GM19099 (cell line): Measurements from ENCODE around the gene HDHD3.
A peak's percentile ranks its signal among the peaks of the same experiment; 100 is the strongest.

Experiments used
- POLR2A ChIP-seq: IDR thresholded peaks from 3 replicates; pipeline ENCODE4 v1.6.1; 2011; ENCODE audit warnings: low read depth; ENCODE audit not compliant: insufficient read length; ENCODE audit errors: extremely low read depth

Gene HDHD3

DNA sequence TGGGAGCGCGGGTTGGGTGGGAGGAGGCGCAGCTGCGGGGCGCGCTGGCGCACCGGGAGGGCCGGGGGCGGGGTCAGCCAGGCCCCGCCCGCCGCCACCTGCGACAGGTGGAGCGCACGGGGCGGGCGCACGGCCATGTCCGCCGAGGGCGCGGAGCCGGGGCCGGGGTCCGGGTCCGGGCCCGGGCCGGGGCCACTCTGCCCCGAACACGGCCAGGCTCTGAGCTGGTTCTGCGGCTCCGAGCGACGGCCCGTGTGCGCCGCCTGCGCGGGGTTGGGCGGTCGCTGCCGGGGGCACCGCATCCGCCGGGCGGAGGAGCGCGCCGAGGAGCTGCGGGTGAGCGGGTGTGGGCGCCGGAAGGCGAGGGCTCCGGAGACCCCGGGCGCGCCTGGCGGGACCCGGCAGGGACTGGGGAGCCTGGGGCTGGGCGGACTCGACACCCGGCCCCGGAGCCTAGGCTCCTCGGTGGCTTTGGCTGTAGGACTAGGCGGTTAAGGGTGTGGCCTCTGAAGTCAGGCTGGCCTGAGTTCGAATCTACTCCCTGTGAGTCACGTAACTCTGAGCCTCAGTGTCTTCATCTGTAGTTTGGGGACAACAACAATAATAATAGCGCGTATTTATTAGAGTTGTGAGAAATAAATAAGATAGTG lies 27.2 kb downstream of the HDHD3 start, which contains the start of gene BSPRY:
BSPRY (plus strand) TSS at position 97 of the 650 bp plus-strand sequence; CDS start at position 136, 39 bp downstream.
- TF ChIP-seq POLR2A: no peak

DNA sequence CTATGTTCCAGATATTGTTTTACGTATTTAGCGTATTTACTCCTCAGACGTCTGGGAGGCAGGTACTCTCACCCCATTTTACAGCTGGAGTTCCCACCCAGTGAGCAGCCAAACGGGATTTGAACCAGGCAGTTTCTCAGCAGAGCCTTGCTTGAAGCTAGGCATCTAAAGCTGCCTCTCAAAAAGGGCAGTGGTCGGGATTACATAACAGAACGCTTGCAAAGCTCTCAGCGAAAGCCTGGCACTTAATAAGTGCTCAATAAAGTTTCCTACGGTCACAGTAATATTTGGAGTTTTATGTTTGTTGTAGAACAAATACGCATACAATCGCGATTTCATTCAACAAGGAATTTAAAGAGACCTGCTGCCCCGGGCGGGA lies 27.7 kb downstream of the HDHD3 start:
- no peak for TF ChIP-seq POLR2A

DNA sequence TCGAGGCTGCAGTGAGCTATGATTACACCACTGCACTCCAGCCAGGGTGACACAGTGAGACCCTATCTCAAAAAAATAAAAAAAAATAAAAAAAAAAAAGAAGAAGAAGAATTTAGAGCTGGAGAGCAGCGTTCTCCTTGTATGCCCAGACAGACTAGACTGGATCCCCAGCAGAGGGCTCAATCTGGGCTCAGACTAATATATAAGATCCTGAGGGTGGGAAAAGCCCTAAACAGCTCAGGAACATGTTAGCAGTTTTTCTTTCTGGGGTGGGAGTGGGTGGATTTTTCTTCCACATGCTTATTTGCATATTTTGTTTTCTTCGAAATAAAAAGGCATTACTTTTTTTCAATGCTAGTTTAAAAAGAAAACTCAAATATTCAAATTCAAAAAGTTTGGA lies 28.3 kb downstream of the HDHD3 start:
- TF ChIP-seq POLR2A: no peak

DNA sequence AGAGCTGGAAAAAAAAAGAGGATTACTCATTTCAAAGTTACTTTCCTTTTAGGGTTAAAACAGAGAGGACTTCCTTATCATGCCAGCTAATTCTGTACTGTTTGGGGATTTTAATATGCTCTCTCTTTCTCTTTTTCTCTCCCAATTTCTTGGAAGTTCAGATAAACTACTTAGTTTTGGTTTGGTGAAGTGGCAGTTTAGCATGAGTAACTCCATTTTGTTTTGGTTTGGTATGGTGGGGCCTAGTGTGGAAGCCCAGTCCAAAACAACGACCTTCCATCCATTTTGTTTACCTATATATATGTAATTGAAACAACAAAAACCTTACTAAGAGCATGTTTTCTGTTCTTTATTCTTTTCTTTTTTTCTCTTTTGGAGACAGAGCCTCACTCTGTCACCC lies 31.1 kb downstream of the HDHD3 start:
- no peak for TF ChIP-seq POLR2A

DNA sequence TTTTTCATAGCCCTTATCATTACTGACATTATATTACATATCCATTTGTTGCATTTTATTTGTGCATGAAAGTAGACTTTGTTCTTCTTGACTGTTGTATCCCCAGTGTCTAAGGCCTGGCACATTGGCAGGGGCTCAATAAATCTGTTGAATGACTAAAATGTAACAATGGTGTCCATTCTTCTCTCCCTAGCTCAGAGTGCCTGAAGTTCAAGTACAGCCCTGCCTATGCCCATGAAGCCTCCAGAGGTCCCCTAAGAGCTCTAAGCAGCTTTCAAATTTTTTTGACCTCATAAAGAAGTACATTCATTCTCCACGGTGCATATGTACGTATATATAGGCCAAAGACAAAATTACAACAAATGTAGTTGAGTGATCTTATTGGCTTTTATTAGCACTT lies 31.6 kb downstream of the HDHD3 start:
- TF ChIP-seq POLR2A: no peak

DNA sequence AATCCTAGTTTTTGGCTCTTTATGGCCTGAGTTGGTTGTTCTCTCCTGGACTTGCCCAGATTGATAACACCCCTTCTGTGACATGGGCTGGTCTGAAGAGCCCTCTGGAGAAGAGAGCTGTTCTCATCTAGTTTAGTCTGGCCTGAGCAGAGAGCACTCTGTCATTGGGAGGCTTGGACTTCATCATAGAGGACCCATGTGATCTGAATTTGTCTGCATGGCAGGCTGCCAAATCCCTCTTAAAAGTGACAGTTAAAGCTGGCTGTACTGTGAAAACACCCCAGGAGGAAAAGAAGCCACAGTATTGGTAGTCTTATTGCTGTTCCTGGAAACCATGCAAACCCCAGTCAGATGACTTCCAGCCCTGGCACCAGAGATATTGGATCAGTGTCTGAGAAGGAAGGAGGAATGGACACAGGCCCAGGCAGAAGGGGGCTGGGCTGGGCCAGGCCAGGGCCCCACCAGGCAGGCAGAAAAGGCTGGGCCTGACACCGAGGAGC lies 33.0 kb downstream of the HDHD3 start:
- TF ChIP-seq POLR2A: no peak

DNA sequence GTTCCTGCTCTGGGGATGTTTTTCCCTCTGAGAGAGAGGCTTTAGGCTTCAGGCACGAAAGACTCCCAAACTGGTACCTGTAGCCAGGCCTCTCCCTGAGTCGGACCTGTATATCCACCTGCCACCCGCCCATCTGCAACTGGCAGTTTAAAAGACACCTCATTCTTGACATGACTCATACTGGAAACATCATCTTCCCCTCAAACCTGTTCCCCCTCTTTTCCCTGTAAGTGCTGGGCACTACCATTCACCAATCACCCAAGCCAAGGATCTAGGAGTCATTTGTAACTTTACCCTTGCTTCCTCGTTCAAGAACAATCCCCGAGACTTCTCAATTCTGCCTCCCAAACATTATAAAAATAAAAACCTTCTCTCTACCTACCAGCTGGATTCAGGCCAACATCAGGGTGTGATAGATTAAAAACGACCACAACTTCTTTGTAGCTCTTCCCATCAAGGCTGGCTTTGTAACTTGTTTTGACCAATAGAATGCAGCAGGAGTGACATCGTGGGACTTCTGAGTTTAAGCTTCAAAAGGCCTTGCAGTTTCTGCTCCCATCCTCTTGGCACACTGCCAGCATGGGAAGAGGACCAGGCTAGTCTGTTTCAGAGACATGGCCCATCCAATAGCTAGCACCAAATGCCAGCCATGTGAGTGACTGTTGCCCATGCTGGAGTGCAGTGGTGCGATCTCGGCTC lies 34.9 kb downstream of the HDHD3 start:
- no peak for TF ChIP-seq POLR2A

DNA sequence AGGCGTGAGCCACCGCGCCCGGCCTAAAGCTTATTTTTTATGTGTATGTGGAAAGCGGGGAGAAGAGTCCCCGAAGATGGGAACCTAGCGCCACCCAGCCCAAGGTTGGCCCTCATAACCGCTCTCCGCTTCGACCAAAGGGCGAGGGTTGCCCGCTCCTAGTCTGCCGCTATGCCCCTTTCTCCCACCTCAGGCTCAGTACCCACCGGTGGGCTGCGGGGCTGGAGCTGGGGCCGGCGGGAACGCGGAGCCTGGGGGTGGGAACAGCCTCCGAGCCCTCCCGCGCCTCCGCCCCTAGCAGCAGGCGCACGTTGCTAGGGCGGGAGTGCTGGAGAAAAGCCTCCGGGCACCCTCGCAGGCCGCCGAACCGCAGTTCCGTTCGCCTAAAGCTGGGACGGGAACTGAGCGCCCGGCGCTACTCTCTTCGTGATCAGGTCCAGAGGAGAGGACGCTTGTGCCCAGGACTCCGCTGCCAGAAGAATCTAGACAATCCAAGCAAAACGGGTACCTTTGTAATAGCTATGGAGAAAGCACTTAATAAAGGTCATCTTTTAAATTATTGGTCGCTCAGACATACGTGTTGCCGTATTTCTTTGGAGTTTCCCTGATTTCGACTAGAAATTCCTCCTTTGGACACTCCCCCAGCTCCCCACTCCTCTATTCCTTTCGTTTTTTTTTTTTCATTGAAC lies 36.6 kb downstream of the HDHD3 start, which contains the start of gene WDR31:
WDR31 (minus strand) TSS at position 265 of the 689 bp plus-strand sequence. CDS start 8,253 bp downstream, outside the sequence.
- peak; percentile 63 for TF ChIP-seq POLR2A

DNA sequence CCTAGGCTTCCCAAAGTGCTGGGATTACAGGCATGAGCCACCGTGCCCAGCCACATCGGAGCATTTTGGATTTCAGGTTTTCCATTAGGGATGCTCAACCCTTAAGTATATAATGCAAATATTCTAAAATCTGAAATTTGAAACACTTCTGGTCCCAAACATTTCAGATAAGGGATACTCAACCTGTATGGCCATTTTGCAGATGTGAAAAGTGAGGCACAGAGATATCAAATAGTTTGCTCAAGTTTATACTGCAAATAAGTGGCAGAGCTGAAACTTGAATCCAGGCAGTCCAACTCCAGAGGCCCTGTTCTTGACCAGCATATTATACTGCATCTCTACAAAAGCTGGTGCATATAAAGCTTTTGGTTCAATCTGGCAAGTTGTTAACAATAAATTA lies 39.1 kb downstream of the HDHD3 start:
- no peak for TF ChIP-seq POLR2A

DNA sequence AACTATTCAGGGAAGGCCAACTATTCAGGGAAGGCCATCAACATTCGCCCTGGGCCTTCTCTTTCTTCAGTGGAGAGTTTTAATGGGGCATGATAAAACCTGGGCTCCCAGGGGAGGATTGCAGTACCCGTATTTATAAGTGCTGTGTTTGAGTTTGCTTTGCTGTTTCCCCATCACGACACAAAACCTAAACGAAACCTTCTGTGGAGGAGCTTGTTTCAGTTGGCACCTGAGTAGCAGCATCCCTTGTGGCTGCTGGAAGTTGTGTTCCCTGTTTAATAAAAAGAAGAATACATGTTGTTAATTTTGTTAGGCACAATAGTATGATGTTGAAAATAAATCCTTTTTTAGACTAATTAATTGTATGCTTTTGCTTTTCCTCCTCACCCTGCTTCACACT lies 45.0 kb downstream of the HDHD3 start:
- no peak for TF ChIP-seq POLR2A

DNA sequence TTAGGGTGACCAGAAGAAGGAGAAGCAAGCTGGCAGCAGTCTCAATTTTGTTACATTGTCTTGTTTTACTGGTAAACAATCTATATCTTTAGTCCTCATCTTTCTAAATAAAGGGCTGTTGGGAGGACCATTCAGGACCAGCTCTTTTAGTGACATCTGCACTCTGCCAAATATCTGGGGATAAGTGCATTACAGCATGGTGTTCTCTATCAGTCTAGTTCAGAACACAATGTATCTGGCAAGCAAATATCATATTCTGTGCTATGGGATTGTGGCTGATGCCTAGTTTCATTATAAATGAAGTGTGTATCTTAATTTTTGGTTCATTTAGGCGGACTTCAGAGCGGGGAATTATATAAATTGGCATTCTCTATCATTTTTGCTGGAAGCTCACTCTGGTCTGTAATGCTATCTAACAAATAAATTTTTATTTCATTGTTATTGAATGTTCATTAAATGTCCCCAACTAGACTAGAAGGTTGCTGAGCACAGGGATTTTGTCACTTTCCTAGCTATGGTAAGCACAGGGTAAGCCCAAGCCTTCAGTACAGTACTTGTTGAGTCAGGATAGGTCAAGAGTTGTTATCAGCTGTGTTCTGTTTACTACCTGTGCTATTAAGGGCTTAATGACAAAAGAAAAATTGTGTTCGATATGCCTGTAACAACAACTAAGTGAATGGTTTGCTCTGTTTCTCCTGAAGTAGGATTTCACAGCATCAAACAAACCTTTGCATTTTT lies 48.6 kb downstream of the HDHD3 start:
- no peak for TF ChIP-seq POLR2A

DNA sequence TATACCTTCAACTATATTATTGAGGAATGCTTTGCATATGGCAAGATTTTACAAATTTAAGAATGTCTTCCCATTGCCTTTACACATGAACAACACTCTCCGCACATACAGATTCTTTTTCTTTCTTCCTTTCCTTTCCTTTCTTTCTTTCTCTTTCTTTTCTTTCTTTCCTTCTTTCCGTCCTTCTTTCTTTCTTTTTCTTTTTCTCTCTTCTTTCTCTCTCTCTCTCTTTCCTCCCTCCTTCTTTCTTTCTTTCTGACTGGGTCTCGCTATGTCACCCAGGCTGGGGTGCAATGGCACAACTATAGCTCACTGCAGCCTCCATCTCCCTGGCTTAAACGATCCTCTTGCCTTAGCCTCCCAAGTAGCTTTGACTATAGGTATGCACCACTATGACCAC lies 50.6 kb downstream of the HDHD3 start:
- TF ChIP-seq POLR2A: no peak
